GM18507 (cell line): Measurements from ENCODE around the gene PDK2.

Source experiments
- DNase-seq: peaks from one replicate; pipeline ENCODE4 v3.0.0; 2011; ENCODE audit warnings: low read depth; ENCODE audit not compliant: insufficient read length; ENCODE audit errors: extremely low spot score
- FAIRE-seq: peaks from 2 replicates; lab custom pipeline; 2011; peaks lifted over from hg19 to GRCh38; lab: Jason Lieb, UNC

PDK2 gene

GRCh38 chr17:50075446-50076032 lies 19.6 kb upstream of the PDK2 start:
- FAIRE-seq (no peak), DNase-seq (no peak)

GRCh38 chr17:50076221-50076590 lies 18.9 kb upstream of the PDK2 start:
- FAIRE-seq = no peak
- DNase-seq = no peak

GRCh38 chr17:50076591-50077235 lies 18.4 kb upstream of the PDK2 start:
- no peak for DNase-seq
- FAIRE-seq = no peak

DNA sequence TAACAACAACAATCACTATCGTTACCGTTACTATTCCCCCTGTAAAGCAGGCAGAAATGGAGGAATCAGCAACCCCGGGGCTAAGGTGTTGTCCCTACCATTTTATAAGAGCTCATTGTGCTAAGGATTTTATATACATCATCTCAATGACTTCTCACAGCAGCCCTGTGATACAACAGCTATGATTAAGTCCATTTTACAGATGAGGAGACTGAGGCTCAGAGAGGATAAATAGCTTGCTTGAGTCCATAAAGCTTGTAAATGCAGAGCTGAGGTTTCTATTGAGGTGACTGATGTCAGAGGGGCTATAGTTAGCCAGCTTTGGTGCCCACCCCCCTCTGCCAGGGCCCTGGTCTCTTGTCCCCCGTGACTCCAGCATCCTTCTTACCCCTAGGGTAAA lies 16.7 kb upstream of the PDK2 start:
- FAIRE-seq = no peak

DNA sequence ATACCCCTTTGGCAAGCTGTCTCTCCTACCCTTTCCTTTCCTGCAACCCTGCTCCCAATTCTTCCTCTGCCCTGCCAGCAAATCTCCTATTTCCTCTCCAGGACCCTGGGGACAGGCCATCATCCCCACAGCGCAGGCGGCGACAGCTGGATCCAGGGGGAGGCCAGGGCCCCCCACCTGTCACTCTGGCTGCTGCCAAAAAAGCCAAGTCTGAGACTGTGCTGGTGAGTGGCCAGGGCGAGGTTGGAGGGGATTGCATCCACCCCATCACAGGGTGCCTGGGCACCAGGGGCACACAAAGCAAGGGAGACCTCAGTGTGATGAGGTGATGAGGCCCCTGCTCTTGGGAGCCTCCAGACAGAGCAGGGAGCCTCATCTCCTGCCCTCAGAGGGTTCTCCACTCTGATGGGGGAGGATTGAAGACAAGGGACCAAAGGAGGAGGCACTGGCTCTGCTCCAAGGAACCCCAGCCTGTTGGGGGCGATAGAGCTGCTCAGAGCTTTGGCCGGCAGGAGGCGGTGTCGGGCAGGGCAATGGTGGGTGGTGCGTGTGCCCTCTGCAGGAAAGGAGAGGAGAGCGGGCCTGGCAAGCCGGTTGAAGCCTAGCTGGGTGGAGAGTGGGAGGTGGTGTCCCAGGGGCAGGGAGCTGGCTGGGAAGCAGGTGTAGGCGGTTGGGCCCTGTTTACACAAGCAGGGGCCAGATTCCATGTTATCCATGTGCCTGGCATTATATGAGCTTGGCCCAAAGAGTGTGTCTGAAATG lies 15.6 kb upstream of the PDK2 start:
- FAIRE-seq (no peak), DNase-seq (no peak)

More for the DNA sequence above, 16.7 kb upstream of the PDK2 start:
- DNase-seq = no peak

GRCh38 chr17:50080096-50080480 lies 15.1 kb upstream of the PDK2 start:
- no peak for DNase-seq
- no peak for FAIRE-seq

- DNase-seq = no peak
- peak; percentile 66 for FAIRE-seq
These were observed 14.3 kb upstream of the PDK2 start for GRCh38 chr17:50080827-50081226.

GRCh38 chr17:50081757-50082156 lies 13.4 kb upstream of the PDK2 start:
- DNase-seq (no peak), FAIRE-seq (no peak)

DNA sequence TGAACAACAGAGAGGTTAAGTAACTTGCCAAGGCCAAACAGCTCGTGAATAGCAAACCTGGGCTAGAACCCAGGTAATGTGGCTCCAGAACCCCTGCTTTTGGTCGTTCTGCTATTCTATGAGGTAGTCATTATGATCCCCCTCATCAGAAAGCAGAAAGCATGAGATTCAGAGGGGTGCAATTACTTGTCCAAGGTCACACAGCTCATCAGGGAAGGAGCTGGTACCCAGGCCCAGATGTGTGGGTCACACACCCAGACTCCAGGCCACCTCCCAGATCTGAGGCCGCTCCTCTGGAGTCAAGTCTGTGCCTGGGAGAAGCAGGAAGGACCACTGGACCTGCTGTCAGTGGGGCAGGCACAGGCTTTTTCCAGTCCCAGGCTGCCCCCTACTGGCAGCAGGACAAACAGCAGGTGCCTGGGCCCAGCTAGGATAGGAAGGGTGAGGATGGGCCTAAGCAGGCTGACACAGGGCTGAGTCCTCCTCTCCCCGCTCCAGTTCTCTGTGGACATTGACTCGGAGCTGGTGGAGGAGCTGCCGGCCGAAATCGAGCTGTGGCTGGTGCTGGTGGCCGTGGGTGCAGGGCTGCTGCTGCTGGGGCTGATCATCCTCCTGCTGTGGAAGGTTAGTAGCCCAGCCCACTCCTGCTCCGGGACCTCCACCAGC lies 7.8 kb upstream of the PDK2 start:
- FAIRE-seq = peak; percentile 82
- peak; percentile 74 for DNase-seq

GRCh38 chr17:50087912-50088405 lies 7.2 kb upstream of the PDK2 start:
- no peak for FAIRE-seq
- DNase-seq = no peak

DNA sequence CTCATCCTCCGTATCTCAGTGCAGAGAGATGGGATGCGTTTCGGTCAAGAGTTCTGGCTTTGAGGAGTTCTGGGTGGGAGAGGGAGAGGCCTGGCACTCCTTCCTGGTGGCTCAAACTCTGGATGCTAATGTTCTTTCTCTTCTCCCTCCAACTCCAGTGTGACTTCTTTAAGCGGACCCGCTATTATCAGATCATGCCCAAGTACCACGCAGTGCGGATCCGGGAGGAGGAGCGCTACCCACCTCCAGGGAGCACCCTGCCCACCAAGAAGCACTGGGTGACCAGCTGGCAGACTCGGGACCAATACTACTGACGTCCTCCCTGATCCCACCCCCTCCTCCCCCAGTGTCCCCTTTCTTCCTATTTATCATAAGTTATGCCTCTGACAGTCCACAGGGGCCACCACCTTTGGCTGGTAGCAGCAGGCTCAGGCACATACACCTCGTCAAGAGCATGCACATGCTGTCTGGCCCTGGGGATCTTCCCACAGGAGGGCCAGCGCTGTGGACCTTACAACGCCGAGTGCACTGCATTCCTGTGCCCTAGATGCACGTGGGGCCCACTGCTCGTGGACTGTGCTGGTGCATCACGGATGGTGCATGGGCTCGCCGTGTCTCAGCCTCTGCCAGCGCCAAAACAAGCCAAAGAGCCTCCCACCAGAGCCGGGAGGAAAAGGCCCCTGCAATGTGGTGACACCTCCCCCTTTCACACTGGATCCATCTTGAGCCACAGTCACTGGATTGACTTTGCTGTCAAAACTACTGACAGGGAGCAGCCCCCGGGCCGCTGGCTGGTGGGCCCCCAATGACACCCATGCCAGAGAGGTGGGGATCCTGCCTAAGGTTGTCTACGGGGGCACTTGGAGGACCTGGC lies 6.0 kb upstream of the PDK2 start:
- FAIRE-seq (no peak), DNase-seq (no peak)

DNA sequence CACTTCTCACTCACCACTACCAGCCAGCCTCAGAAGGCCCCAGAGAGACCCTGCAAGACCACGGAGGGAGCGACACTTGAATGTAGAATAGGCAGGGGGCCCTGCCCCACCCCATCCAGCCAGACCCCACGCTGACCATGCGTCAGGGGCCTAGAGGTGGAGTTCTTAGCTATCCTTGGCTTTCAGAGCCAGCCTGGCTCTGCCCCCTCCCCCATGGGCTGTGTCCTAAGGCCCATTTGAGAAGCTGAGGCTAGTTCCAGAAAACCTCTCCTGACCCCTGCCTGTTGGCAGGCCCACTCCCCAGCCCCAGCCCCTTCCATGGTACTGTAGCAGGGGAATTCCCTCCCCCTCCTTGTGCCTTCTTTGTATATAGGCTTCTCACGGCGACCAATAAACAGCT lies 5.1 kb upstream of the PDK2 start:
- FAIRE-seq (no peak), DNase-seq (no peak)

DNA sequence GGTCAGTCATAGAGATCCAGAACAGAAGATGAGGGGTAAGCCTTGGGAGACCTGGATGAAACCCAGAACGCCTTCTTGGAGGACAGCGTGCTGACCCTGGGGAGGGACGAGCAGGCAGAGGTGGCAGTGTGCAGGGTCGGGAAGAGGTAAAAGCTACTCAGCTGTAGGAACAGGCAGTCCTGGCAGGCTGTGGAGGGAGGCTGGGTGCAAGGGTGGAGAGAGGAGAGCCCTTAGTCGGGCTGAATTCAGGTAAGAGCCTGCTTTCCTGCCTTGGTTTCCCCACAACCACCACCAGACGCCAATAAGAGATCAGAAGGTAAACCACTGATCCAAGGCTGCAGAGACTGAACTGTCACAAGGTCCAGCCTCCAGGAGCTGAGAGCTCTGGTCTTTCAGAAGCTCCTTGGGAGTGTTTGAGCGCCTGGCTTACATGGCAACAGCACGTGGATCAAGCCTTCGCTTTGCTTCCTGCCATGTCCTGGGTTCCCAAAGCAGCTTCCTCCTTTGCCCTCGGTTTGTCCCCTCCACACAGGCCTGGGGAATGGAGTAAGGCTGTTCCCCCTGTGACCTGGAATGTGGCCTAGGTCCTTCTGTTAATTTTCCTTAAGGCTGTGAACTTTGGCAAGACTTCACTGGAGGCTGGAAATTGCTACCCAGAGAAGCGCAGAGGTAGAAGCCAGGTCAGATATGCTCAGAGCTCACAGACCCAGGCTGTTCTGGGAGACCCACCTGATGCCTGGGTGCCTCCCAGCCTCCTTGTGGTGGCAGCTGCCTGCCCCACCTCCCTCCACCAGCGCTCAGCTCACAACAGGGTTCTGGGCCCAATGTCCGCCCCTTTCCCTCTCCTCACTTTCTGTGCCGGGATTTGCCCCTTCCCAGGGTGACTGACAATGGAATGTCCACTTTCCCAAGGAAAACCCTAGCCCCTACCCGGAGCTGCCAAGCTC lies 3.9 kb upstream of the PDK2 start:
- FAIRE-seq = no peak

DNA sequence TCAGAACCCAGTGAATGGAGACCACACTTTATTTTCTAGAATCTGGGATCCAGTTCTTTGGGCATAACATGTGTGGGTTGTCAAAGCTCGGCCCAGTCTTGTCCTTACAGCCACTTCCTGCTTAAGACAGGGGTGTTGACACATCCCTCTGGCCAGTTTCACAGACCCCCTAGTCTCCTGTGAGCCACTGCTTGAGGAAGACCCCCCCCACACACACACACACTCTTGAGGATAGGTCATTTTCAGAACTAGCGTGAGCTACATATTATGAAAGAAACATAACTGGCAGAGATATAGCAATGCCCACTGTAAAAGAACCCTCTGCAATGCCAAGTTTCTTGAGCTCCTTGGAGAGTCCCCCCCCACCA lies 3.2 kb upstream of the PDK2 start:
- DNase-seq (no peak), FAIRE-seq (no peak)

More for the DNA sequence above, 3.9 kb upstream of the PDK2 start:
- DNase-seq = no peak

GRCh38 chr17:50093246-50093645 lies 1.9 kb upstream of the PDK2 start:
- FAIRE-seq = no peak

DNA sequence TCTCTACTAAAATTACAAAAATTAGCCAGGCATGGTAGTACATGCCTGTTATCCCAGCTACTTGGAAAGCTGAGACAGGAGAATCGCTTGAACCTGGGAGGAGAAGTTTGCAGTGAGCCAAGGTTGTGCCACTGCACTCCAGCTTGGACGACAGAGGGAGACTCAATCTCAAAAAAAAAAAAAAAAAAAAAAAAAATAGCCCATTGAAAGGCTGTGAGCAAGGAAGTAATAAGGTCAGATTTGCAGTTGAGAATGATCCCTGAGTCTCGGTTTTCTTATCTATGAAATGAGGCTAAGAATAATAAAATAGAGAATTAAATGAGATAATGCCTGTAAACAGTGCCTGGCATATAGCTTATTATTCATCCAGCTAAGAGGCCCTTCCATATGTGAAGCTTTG lies 1.3 kb upstream of the PDK2 start:
- no peak for DNase-seq
- FAIRE-seq = no peak

More at GRCh38 chr17:50093246-50093645, 1.9 kb upstream of the PDK2 start:
- no peak for DNase-seq

DNA sequence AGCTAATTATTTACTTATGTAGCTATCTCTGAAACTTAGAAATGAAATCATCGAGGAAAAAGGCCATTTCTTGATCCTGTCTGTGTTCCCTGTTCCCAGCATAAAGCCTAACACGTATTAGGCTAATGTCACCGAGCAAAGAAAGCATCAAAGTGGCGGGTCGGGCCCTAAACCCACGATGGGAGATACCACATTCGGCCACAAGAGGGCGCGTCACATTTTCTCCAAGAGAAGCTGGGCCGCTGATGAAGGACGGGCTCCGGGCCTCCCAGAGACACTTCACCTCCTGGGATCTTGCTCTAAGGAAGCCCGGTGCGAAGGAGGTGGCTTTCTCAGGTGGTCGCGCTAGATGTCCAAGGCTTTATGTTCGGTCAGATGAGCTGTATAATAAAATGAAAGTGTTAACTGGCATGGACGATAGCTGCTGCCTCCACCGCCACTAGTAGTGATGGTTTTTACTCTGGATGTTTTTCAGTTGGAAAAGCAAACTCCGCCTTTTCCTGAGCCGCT lies 853 bp upstream of the PDK2 start:
- DNase-seq (peak; percentile 58), FAIRE-seq (peak; percentile 75)

- FAIRE-seq = no peak
- no peak for DNase-seq
These were observed 481 bp downstream of the PDK2 start for GRCh38 chr17:50095626-50096037.
